ENCODE data around the gene SPRED2.

The SPRED2 gene

GRCh38 chr2:65415091-65415490, 17.3 kb downstream of the SPRED2 start:
- DNase-seq (ENCODE audit: low read depth): no peak

- DNase-seq (ENCODE audit: low read depth): no peak
Observed at GRCh38 chr2:65413610-65414009, 18.8 kb downstream of the SPRED2 start.

- no peak for DNase-seq (ENCODE audit: low read depth)
Observed at GRCh38 chr2:65413106-65413505, 19.3 kb downstream of the SPRED2 start.

- DNase-seq (ENCODE audit: low read depth): no peak
Observed at GRCh38 chr2:65411056-65411795, 21.2 kb downstream of the SPRED2 start.

- no peak for DNase-seq (ENCODE audit: low read depth)
Observed at GRCh38 chr2:65409045-65409444, 23.4 kb downstream of the SPRED2 start.

GRCh38 chr2:65407240-65407639, 25.2 kb downstream of the SPRED2 start:
- no peak for DNase-seq (ENCODE audit: low read depth)

GRCh38 chr2:65404988-65405697, 27.3 kb downstream of the SPRED2 start:
- DNase-seq (ENCODE audit: low read depth): no peak

- DNase-seq (ENCODE audit: low read depth): no peak
Observed at GRCh38 chr2:65403529-65403915, 28.9 kb downstream of the SPRED2 start.

- no peak for DNase-seq (ENCODE audit: low read depth)
Observed at GRCh38 chr2:65402780-65403528, 29.4 kb downstream of the SPRED2 start.

GRCh38 chr2:65402323-65402722, 30.1 kb downstream of the SPRED2 start:
- DNase-seq (ENCODE audit: low read depth): no peak

- peak; percentile 33 for DNase-seq (ENCODE audit: low read depth)
Observed at GRCh38 chr2:65397122-65397521, 35.3 kb downstream of the SPRED2 start.

GRCh38 chr2:65396348-65397026, 35.9 kb downstream of the SPRED2 start:
- DNase-seq (ENCODE audit: low read depth): no peak

- DNase-seq (ENCODE audit: low read depth): no peak
Observed at GRCh38 chr2:65395621-65396347, 36.6 kb downstream of the SPRED2 start.

GRCh38 chr2:65393743-65394422, 38.5 kb downstream of the SPRED2 start:
- DNase-seq (ENCODE audit: low read depth): no peak

- DNase-seq (ENCODE audit: low read depth): no peak
Observed at GRCh38 chr2:65393046-65393445, 39.4 kb downstream of the SPRED2 start.

GRCh38 chr2:65392609-65393008, 39.8 kb downstream of the SPRED2 start:
- no peak for DNase-seq (ENCODE audit: low read depth)

GRCh38 chr2:65390134-65390533, 42.3 kb downstream of the SPRED2 start:
- DNase-seq (ENCODE audit: low read depth): no peak

GRCh38 chr2:65389476-65389875, 42.9 kb downstream of the SPRED2 start:
- no peak for DNase-seq (ENCODE audit: low read depth)

GRCh38 chr2:65388596-65389390, 43.6 kb downstream of the SPRED2 start:
- peak; percentile 64 for DNase-seq (ENCODE audit: low read depth)

GRCh38 chr2:65388051-65388531, 44.3 kb downstream of the SPRED2 start:
- no peak for DNase-seq (ENCODE audit: low read depth)
